Measurements from ENCODE around the gene LRP1B. TPM values are rescaled to one million over a fixed set of nuclear protein-coding genes. Genes with fewer than 3 reads are reported as not detected.
"Not testable (repeated sequence)": the region's sequence is repeated elsewhere in the genome, so short reads cannot be mapped to it uniquely, and the experiment has no call there.

The LRP1B gene
- total and polyA plus RNA-seq, 2 experiments from 2014 or later, result not detected

GRCh38 chr2:140422759-140423158 is 1708.1 kb downstream of the LRP1B start:
- no peak for DNase-seq
- no peak overlapping the region for H2AFZ ChIP-seq
- H3K79me2 ChIP-seq (ENCODE audit: insufficient read depth), result no peaks in the 10 kb centered on the region

DNA sequence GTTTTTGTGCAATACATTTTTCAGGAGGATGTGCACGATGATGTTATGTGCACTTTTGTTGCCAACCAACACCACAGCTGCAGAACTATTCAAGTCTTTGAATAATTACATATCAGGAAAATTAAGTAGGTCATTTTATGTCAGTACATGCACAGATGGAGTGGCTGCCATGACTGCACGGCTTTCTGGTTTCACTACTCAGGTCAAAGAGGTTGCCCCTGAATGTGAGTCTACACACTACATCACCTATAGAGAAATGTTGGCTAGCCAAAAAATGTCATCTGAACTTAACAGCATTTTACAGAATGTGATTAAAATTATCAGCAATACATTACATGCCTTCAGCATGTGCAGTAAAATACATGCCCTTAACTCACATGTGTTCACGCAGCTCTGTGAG is 1713.3 kb downstream of the LRP1B start:
- no peaks in the 10 kb centered on the region for H3K9me3 ChIP-seq (ENCODE audit: low read depth)
- 51 to 69% methylated on average over 3 of the region's 3 CpGs for WGBS, 2 experiments (ENCODE audit: low coverage in 1 of 2, low lambda C conversion rate in 2 of 2, missing lambda C conversion rate in 2 of 2)
- no peak overlapping the region for H3K4me3 ChIP-seq
- in situ Hi-C loops (cut with MboI), result no loop called here
- no peak overlapping the region for H2AFZ ChIP-seq
- no peaks in the 10 kb centered on the region for H3F3A ChIP-seq (ENCODE audit: insufficient read depth)
- H3K4me2 ChIP-seq (ENCODE audit: unreplicated experiment), result no peak overlapping the region
- H4K20me1 ChIP-seq (ENCODE audit: insufficient read depth), result no peaks in the 10 kb centered on the region
- H3K36me3 ChIP-seq (ENCODE audit: low read depth), result no peaks in the 10 kb centered on the region
- H3K9ac ChIP-seq, result no peak overlapping the region
- H3K4me1 ChIP-seq (ENCODE audit: insufficient read depth), result no peaks in the 10 kb centered on the region
- DNase-seq, result no peak
- no peaks in the 10 kb centered on the region for H3K27me3 ChIP-seq (replicated peaks; ENCODE audit: insufficient read depth)
- no peaks in the 10 kb centered on the region for H3K9me2 ChIP-seq (ENCODE audit: insufficient read depth)
- H3K27ac ChIP-seq, result no peak overlapping the region
- H3K79me2 ChIP-seq (ENCODE audit: insufficient read depth), result no peaks in the 10 kb centered on the region
- TF ChIP-seq EZH2phosphoT487 (IDR thresholded peaks at IDR 0.05; ENCODE audit: insufficient read depth, low read depth) (no peak), EZH2 (IDR thresholded peaks at IDR 0.05; ENCODE audit: insufficient read depth, poor library complexity, severe bottlenecking) (no peak)

More at GRCh38 chr2:140422759-140423158, 1708.1 kb downstream of the LRP1B start:
- H4K20me1 ChIP-seq (ENCODE audit: insufficient read depth), result no peaks in the 10 kb centered on the region
- no peak overlapping the region for H3K4me3 ChIP-seq
- no peak overlapping the region for H3K27ac ChIP-seq
- no peaks in the 10 kb centered on the region for H3K27me3 ChIP-seq (replicated peaks; ENCODE audit: insufficient read depth)
- no peaks in the 10 kb centered on the region for H3K9me3 ChIP-seq (ENCODE audit: low read depth)
- no peaks in the 10 kb centered on the region for H3K9me2 ChIP-seq (ENCODE audit: insufficient read depth)
- no peaks in the 10 kb centered on the region for H3K36me3 ChIP-seq (ENCODE audit: low read depth)
- H3K9ac ChIP-seq, result no peak overlapping the region
- no peaks in the 10 kb centered on the region for H3F3A ChIP-seq (ENCODE audit: insufficient read depth)
- TF ChIP-seq EZH2phosphoT487 (IDR thresholded peaks at IDR 0.05; ENCODE audit: insufficient read depth, low read depth) (no peak), EZH2 (IDR thresholded peaks at IDR 0.05; ENCODE audit: insufficient read depth, poor library complexity, severe bottlenecking) (no peak)
- in situ Hi-C loops (cut with MboI), result no loop called here
- H3K4me1 ChIP-seq (ENCODE audit: insufficient read depth), result no peaks in the 10 kb centered on the region
- H3K4me2 ChIP-seq (ENCODE audit: unreplicated experiment), result no peak overlapping the region
- WGBS, 2 experiments (ENCODE audit: low coverage in 1 of 2, low lambda C conversion rate in 2 of 2, missing lambda C conversion rate in 2 of 2), result 43 to 45% methylated on average over 7 of the region's 7 CpGs

- in situ Hi-C loops (cut with MboI), result no loop called here
- Histone ChIP-seq H3K4me2 (ENCODE audit: unreplicated experiment) (no peak overlapping the region), H3K9me2 (ENCODE audit: insufficient read depth) (no peaks in the 10 kb centered on the region), H3K9me3 (ENCODE audit: low read depth) (no peaks in the 10 kb centered on the region), H3K4me3 (no peak overlapping the region), H3K27ac (no peak overlapping the region), H4K20me1 (ENCODE audit: insufficient read depth) (no peaks in the 10 kb centered on the region), H3F3A (ENCODE audit: insufficient read depth) (no peaks in the 10 kb centered on the region), H3K27me3 (replicated peaks; ENCODE audit: insufficient read depth) (no peaks in the 10 kb centered on the region), H3K79me2 (ENCODE audit: insufficient read depth) (no peaks in the 10 kb centered on the region), H3K36me3 (ENCODE audit: low read depth) (no peaks in the 10 kb centered on the region), H2AFZ (no peak overlapping the region), H3K4me1 (ENCODE audit: insufficient read depth) (no peaks in the 10 kb centered on the region), H3K9ac (no peak overlapping the region)
- 0 to 6% methylated on average over 1 of the region's 1 CpG for WGBS, 2 experiments (ENCODE audit: low coverage in 1 of 2, low lambda C conversion rate in 2 of 2, missing lambda C conversion rate in 2 of 2)
- TF ChIP-seq EZH2phosphoT487 (IDR thresholded peaks at IDR 0.05; ENCODE audit: insufficient read depth, low read depth) (no peak), EZH2 (IDR thresholded peaks at IDR 0.05; ENCODE audit: insufficient read depth, poor library complexity, severe bottlenecking) (no peak)
- DNase-seq, result no peak
These were observed 1714.2 kb downstream of the LRP1B start for GRCh38 chr2:140416577-140416976.

GRCh38 chr2:140415035-140415434 is 1715.8 kb downstream of the LRP1B start:
- H3K9me3 ChIP-seq (ENCODE audit: low read depth); DNase-seq; H3K9ac ChIP-seq; H3F3A ChIP-seq (ENCODE audit: insufficient read depth); H3K27me3 ChIP-seq (replicated peaks; ENCODE audit: insufficient read depth); H3K27ac ChIP-seq; H2AFZ ChIP-seq; H3K4me1 ChIP-seq (ENCODE audit: insufficient read depth); H3K36me3 ChIP-seq (ENCODE audit: low read depth); H4K20me1 ChIP-seq (ENCODE audit: insufficient read depth); in situ Hi-C loops (cut with MboI); H3K4me3 ChIP-seq; H3K4me2 ChIP-seq (ENCODE audit: unreplicated experiment); H3K79me2 ChIP-seq (ENCODE audit: insufficient read depth); H3K9me2 ChIP-seq (ENCODE audit: insufficient read depth): not testable (repeated sequence)
- WGBS, 2 experiments (ENCODE audit: low coverage in 1 of 2, low lambda C conversion rate in 2 of 2, missing lambda C conversion rate in 2 of 2), result 53 to 60% methylated on average over 4 of the region's 4 CpGs

DNA sequence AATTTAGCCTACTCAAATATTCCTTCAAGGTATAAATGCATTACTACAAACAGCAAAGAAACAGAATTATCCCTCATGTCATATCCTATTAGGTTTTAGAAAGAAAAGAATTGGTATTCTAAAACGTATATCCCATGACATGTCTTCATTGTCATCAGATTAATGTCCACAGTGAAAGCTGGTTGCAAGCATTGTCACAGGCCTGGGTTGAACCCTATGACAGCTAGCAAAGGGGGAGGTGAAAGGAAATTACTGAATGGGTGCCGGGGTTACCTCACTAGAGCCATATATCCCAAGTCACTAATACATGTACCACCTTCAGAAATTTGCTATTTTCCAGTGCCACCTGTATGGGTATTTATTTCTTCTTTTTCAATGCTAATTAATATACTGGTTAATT is 1720.1 kb downstream of the LRP1B start:
- Histone ChIP-seq H3K27me3 (replicated peaks; ENCODE audit: insufficient read depth) (no peaks in the 10 kb centered on the region), H3F3A (ENCODE audit: insufficient read depth) (no peaks in the 10 kb centered on the region), H3K4me1 (ENCODE audit: insufficient read depth) (no peaks in the 10 kb centered on the region), H3K4me3 (no peak overlapping the region), H3K79me2 (ENCODE audit: insufficient read depth) (no peaks in the 10 kb centered on the region), H3K9ac (no peak overlapping the region), H3K9me3 (ENCODE audit: low read depth) (no peaks in the 10 kb centered on the region), H2AFZ (no peak overlapping the region), H4K20me1 (ENCODE audit: insufficient read depth) (no peaks in the 10 kb centered on the region), H3K4me2 (ENCODE audit: unreplicated experiment) (no peak overlapping the region), H3K27ac (no peak overlapping the region), H3K36me3 (ENCODE audit: low read depth) (no peaks in the 10 kb centered on the region), H3K9me2 (ENCODE audit: insufficient read depth) (peaks cover 3% of the 10 kb centered on the region; the same call in 1 of the 2 replicates)
- no peak for TF ChIP-seq EZH2 (IDR thresholded peaks at IDR 0.05; ENCODE audit: insufficient read depth, poor library complexity, severe bottlenecking)
- TF ChIP-seq EZH2phosphoT487 (IDR thresholded peaks at IDR 0.05; ENCODE audit: insufficient read depth, low read depth), result no peak
- 35 to 46% methylated on average over 2 of the region's 2 CpGs for WGBS, 2 experiments (ENCODE audit: low coverage in 1 of 2, low lambda C conversion rate in 2 of 2, missing lambda C conversion rate in 2 of 2)
- no peak for DNase-seq
- in situ Hi-C loops (cut with MboI), result no loop called here
